Measurements from ENCODE around the gene DLK1.

Gene DLK1

GRCh38 chr14:100730581-100730980 is 3.9 kb downstream of the DLK1 start:
- DNase-seq (ENCODE audit: low read depth) = no peak

GRCh38 chr14:100731011-100731670 is 4.4 kb downstream of the DLK1 start:
- no peak for DNase-seq (ENCODE audit: low read depth)
- H3K4me3 ChIP-seq (ENCODE audit: low read depth, low read length) = no peak overlapping the region

More at GRCh38 chr14:100730581-100730980, 3.9 kb downstream of the DLK1 start:
- no peak overlapping the region for H3K4me3 ChIP-seq (ENCODE audit: low read depth, low read length)

- no peak for DNase-seq (ENCODE audit: low read depth)
These were observed 5.4 kb downstream of the DLK1 start for GRCh38 chr14:100731846-100732765.

GRCh38 chr14:100732766-100733100 is 6.0 kb downstream of the DLK1 start:
- no peak overlapping the region for H3K4me3 ChIP-seq (ENCODE audit: low read depth, low read length)
- DNase-seq (ENCODE audit: low read depth) = no peak

More at GRCh38 chr14:100731846-100732765, 5.4 kb downstream of the DLK1 start:
- no peak overlapping the region for H3K4me3 ChIP-seq (ENCODE audit: low read depth, low read length)

- DNase-seq (ENCODE audit: low read depth) = no peak
- no peak overlapping the region for H3K4me3 ChIP-seq (ENCODE audit: low read depth, low read length)
These were observed 6.6 kb downstream of the DLK1 start for GRCh38 chr14:100733152-100733850.

GRCh38 chr14:100734031-100734990 is 7.6 kb downstream of the DLK1 start:
- H3K4me3 ChIP-seq (ENCODE audit: low read depth, low read length) = no peak overlapping the region
- DNase-seq (ENCODE audit: low read depth) = no peak

- no peak overlapping the region for H3K4me3 ChIP-seq (ENCODE audit: low read depth, low read length)
- no peak for DNase-seq (ENCODE audit: low read depth)
These were observed 8.6 kb downstream of the DLK1 start for GRCh38 chr14:100735271-100735670.

GRCh38 chr14:100736269-100737180 is 9.8 kb downstream of the DLK1 start:
- no peak overlapping the region for H3K4me3 ChIP-seq (ENCODE audit: low read depth, low read length)
- no peak for DNase-seq (ENCODE audit: low read depth)

GRCh38 chr14:100737526-100737925 is 10.8 kb downstream of the DLK1 start:
- no peak for DNase-seq (ENCODE audit: low read depth)
- H3K4me3 ChIP-seq (ENCODE audit: low read depth, low read length) = no peak overlapping the region

GRCh38 chr14:100738269-100738691 is 11.6 kb downstream of the DLK1 start:
- no peak overlapping the region for H3K4me3 ChIP-seq (ENCODE audit: low read depth, low read length)
- no peak for DNase-seq (ENCODE audit: low read depth)

GRCh38 chr14:100738704-100739131 is 12.0 kb downstream of the DLK1 start:
- no peak overlapping the region for H3K4me3 ChIP-seq (ENCODE audit: low read depth, low read length)
- no peak for DNase-seq (ENCODE audit: low read depth)

GRCh38 chr14:100739306-100739705 is 12.6 kb downstream of the DLK1 start:
- no peak for DNase-seq (ENCODE audit: low read depth)
- no peak overlapping the region for H3K4me3 ChIP-seq (ENCODE audit: low read depth, low read length)

GRCh38 chr14:100740196-100740825 is 13.6 kb downstream of the DLK1 start:
- H3K4me3 ChIP-seq (ENCODE audit: low read depth, low read length) = no peak overlapping the region
- no peak for DNase-seq (ENCODE audit: low read depth)

GRCh38 chr14:100740929-100741328 is 14.2 kb downstream of the DLK1 start:
- H3K4me3 ChIP-seq (ENCODE audit: low read depth, low read length) = no peak overlapping the region
- DNase-seq (ENCODE audit: low read depth) = no peak

- no peak for DNase-seq (ENCODE audit: low read depth)
- no peak overlapping the region for H3K4me3 ChIP-seq (ENCODE audit: low read depth, low read length)
These were observed 15.3 kb downstream of the DLK1 start for GRCh38 chr14:100741966-100742365.

- H3K4me3 ChIP-seq (ENCODE audit: low read depth, low read length) = no peak overlapping the region
- DNase-seq (ENCODE audit: low read depth) = no peak
These were observed 19.6 kb downstream of the DLK1 start for GRCh38 chr14:100746326-100746725.

- no peak overlapping the region for H3K4me3 ChIP-seq (ENCODE audit: low read depth, low read length)
- peak; percentile 88 for DNase-seq (ENCODE audit: low read depth)
These were observed 20.4 kb downstream of the DLK1 start for GRCh38 chr14:100747021-100747586.

All from skeletal muscle cell (primary cell).